ENCODE data around the gene AIPL1. TPM values are rescaled to one million over a fixed set of nuclear protein-coding genes. Genes with fewer than 3 reads are reported as not detected.

AIPL1 gene
- total RNA-seq, 2 experiments from 2014 or later = not detected

DNA sequence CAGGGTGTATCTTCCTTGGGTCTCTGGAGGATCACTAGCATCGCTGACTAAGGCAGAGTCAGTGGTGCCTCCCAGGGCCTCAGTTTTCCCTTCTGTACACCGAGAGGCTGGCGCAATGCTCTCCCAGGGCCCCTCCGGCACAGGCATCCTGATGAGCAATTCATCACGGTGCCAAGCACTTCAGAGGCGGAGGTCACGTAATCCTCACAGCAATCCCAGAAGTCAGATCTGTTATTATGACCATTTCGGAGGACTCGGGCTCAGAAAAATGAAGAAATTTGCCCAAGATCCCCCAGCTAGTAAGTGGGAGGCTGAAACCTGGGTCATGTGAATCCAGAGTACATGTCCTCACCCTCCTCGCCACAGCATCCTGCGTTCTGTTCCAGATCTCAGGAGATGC, 46.5 kb downstream of the AIPL1 start:
- no peaks in the 10 kb centered on the region for H3K79me2 ChIP-seq (ENCODE audit: insufficient read depth, low read depth, low read length)
- H3K4me1 ChIP-seq (ENCODE audit: insufficient read depth, low read length, poor library complexity, severe bottlenecking) = no peaks in the 10 kb centered on the region
- H3K9me2 ChIP-seq (ENCODE audit: insufficient read depth, low read length) = no peaks in the 10 kb centered on the region
- intact Hi-C loops (cut with micrococcal nuclease; ENCODE audit: unreplicated experiment) = no loop called here
- no peak overlapping the region for H2AFZ ChIP-seq (ENCODE audit: low read length)
- no peak overlapping the region for H3K4me2 ChIP-seq (ENCODE audit: low read length)
- H3K36me3 ChIP-seq (ENCODE audit: insufficient read depth, low read length) = no peaks in the 10 kb centered on the region
- no peaks in the 10 kb centered on the region for H4K20me1 ChIP-seq (ENCODE audit: insufficient read depth, low read length)
- POLR2A ChIA-PET = no interaction called here
- no peak overlapping the region for H3K4me3 ChIP-seq (ENCODE audit: low read depth, low read length, poor library complexity, severe bottlenecking)
- no peaks in the 10 kb centered on the region for H3K9me3 ChIP-seq (ENCODE audit: low read length)
- DNase-seq (ENCODE audit: low spot score) = no peak
- TF ChIP-seq EZH2phosphoT487 (IDR thresholded peaks at IDR 0.05; ENCODE audit: borderline replicate concordance, low read depth, low read length) = no peak
- TF ChIP-seq, protein P1, sequence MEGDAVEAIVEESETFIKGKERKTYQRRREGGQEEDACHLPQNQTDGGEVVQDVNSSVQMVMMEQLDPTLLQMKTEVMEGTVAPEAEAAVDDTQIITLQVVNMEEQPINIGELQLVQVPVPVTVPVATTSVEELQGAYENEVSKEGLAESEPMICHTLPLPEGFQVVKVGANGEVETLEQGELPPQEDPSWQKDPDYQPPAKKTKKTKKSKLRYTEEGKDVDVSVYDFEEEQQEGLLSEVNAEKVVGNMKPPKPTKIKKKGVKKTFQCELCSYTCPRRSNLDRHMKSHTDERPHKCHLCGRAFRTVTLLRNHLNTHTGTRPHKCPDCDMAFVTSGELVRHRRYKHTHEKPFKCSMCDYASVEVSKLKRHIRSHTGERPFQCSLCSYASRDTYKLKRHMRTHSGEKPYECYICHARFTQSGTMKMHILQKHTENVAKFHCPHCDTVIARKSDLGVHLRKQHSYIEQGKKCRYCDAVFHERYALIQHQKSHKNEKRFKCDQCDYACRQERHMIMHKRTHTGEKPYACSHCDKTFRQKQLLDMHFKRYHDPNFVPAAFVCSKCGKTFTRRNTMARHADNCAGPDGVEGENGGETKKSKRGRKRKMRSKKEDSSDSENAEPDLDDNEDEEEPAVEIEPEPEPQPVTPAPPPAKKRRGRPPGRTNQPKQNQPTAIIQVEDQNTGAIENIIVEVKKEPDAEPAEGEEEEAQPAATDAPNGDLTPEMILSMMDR (conservative IDR thresholded peaks at IDR 0.05; ENCODE audit: low read length) = no peak
- no TSS peak for BruUV-seq (replicated peaks)
- H3K27ac ChIP-seq (ENCODE audit: low read depth, low read length, poor library complexity, severe bottlenecking) = no peak overlapping the region
- CTCF ChIA-PET (ENCODE audit: unreplicated experiment) = no interaction called here

DNA sequence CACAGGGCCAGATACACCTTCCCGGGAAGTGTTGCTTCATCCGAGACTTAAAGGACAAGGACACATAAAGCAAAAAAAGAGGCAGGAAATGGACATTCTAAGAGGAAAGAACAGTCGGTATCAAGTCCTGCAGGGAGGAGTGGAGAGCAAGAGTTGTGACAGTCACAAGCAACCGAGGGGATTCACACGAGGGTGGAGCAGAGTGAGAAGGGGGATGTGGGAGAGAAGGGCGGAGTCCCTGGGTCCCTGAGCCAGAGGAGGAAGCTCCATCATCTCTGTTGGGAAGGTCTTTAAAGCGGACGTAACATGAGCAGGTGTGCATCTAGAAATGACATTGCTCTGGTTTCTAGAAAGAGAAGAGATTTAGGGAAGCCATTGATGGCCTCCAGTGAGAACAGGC, 47.1 kb downstream of the AIPL1 start:
- Histone ChIP-seq H3K79me2 (ENCODE audit: insufficient read depth, low read depth, low read length) (no peaks in the 10 kb centered on the region), H4K20me1 (ENCODE audit: insufficient read depth, low read length) (no peaks in the 10 kb centered on the region), H3K4me1 (ENCODE audit: insufficient read depth, low read length, poor library complexity, severe bottlenecking) (no peaks in the 10 kb centered on the region), H3K4me2 (ENCODE audit: low read length) (no peak overlapping the region), H3K9me2 (ENCODE audit: insufficient read depth, low read length) (no peaks in the 10 kb centered on the region), H2AFZ (ENCODE audit: low read length) (no peak overlapping the region), H3K36me3 (ENCODE audit: insufficient read depth, low read length) (no peaks in the 10 kb centered on the region), H3K4me3 (ENCODE audit: low read depth, low read length, poor library complexity, severe bottlenecking) (no peak overlapping the region), H3K9me3 (ENCODE audit: low read length) (no peaks in the 10 kb centered on the region), H3K27ac (ENCODE audit: low read depth, low read length, poor library complexity, severe bottlenecking) (no peak overlapping the region)
- TF ChIP-seq EZH2phosphoT487 (IDR thresholded peaks at IDR 0.05; ENCODE audit: borderline replicate concordance, low read depth, low read length) = no peak
- TF ChIP-seq, protein P1 (conservative IDR thresholded peaks at IDR 0.05; ENCODE audit: low read length) = no peak
- intact Hi-C loops (cut with micrococcal nuclease; ENCODE audit: unreplicated experiment) = no loop called here
- ChIA-PET CTCF (ENCODE audit: unreplicated experiment) (no interaction called here), POLR2A (no interaction called here)
- no TSS peak for BruUV-seq (replicated peaks)
- no peak for DNase-seq (ENCODE audit: low spot score)

DNA sequence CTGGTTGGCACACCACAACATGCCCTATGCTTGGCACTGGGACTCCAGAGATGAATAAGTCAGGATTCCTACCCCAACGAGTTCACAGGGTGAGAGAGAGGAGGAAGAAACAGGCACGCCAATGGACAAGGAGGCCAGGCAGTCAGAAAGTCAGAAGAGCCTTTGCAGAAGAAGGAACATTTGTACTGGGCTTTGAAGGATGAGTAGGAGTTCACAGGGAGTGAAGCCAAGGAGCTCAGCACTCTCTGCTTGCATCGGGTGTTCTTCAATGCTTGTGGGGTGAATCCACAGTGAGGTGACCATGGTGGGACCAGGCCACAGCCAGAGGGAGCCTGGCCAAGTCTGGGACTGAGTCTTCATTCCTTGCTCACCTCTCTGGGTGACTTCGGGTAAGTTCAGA, 47.5 kb downstream of the AIPL1 start:
- intact Hi-C loops (cut with micrococcal nuclease; ENCODE audit: unreplicated experiment) = no loop called here

More for the DNA sequence above, 47.5 kb downstream of the AIPL1 start:
- POLR2A ChIA-PET = no interaction called here
- no peaks in the 10 kb centered on the region for H3K9me3 ChIP-seq (ENCODE audit: low read length)
- no peak for TF ChIP-seq EZH2phosphoT487 (IDR thresholded peaks at IDR 0.05; ENCODE audit: borderline replicate concordance, low read depth, low read length)
- TF ChIP-seq, protein P1 (conservative IDR thresholded peaks at IDR 0.05; ENCODE audit: low read length) = no peak
- H2AFZ ChIP-seq (ENCODE audit: low read length) = no peak overlapping the region
- no peaks in the 10 kb centered on the region for H4K20me1 ChIP-seq (ENCODE audit: insufficient read depth, low read length)
- H3K36me3 ChIP-seq (ENCODE audit: insufficient read depth, low read length) = no peaks in the 10 kb centered on the region
- DNase-seq (ENCODE audit: low spot score) = no peak
- no peak overlapping the region for H3K27ac ChIP-seq (ENCODE audit: low read depth, low read length, poor library complexity, severe bottlenecking)
- CTCF ChIA-PET (ENCODE audit: unreplicated experiment) = no interaction called here
- no peaks in the 10 kb centered on the region for H3K9me2 ChIP-seq (ENCODE audit: insufficient read depth, low read length)
- BruUV-seq (replicated peaks) = no TSS peak
- H3K4me1 ChIP-seq (ENCODE audit: insufficient read depth, low read length, poor library complexity, severe bottlenecking) = no peaks in the 10 kb centered on the region
- H3K4me2 ChIP-seq (ENCODE audit: low read length) = no peak overlapping the region
- no peaks in the 10 kb centered on the region for H3K79me2 ChIP-seq (ENCODE audit: insufficient read depth, low read depth, low read length)
- no peak overlapping the region for H3K4me3 ChIP-seq (ENCODE audit: low read depth, low read length, poor library complexity, severe bottlenecking)
